ENCODE measurements around the gene P3H2.

DNA sequence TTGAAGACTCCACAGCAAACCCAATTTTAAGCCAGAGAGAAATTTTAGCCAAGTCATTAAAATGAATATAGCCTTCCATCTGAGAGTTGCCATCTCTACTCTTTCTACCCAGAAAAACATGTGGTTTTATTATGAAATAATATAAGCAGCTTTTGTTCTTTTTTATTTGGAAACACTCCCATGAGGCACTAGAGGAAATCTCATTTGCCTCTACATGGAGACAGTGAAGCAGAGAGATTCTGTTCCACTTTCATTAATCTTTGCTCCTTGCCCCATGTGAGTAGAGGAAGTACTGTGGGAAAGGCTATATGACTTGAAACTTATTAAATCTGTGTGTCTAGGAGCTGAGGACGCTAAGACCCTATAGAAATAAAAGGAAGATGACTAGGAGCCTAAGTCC, 111.1 kb downstream of the P3H2 start:
- TF ChIP-seq POLR2AphosphoS5 (IDR thresholded peaks at IDR 0.05; ENCODE audit: low read depth, low read length) (no peak), TAF1 (IDR thresholded peaks at IDR 0.05; ENCODE audit: borderline replicate concordance, insufficient read depth, low read length) (no peak)

Measured in PFSK-1 (cell line).